GM19455 (cell line): ENCODE results near the gene YDJC.
"Not testable (repeated sequence)": the region's sequence is repeated elsewhere in the genome, so short reads cannot be mapped to it uniquely, and the experiment has no call there.

Experiments
- ATAC-seq: cut with Tn5 transposase; IDR thresholded peaks from one replicate; pipeline ENCODE4 v1.9.1; 2021; ENCODE audit not compliant: unreplicated experiment

Gene YDJC

GRCh38 chr22:21581009-21581713 lies 48.7 kb downstream of the YDJC start:
- ATAC-seq, result not testable (repeated sequence)

- ATAC-seq, result not testable (repeated sequence)
Observed at GRCh38 chr22:21580623-21581007, 49.2 kb downstream of the YDJC start.

- no peak for ATAC-seq
Observed at GRCh38 chr22:21579474-21579851, 50.4 kb downstream of the YDJC start.
